A549 (cell line): ENCODE data around the gene YBEY. TPM values are rescaled to one million over a fixed set of nuclear protein-coding genes. Genes with fewer than 3 reads are reported as not detected.

Experiments used
- ATAC-seq, 2 experiments: fragments of 200-7000 bp in 1 of 2; fragments of >200 bp in 1 of 2; cut with Nextera tagmentation in 1 of 2; cut with Tn5 transposase in 1 of 2; 3 replicates each; pipeline versions ENCODE4 v1.8.0 to v1.9.1; 2018 to 2020; ENCODE audit warnings: mild to moderate bottlenecking in 1 of 2, moderate library complexity in 1 of 2
- CTCF ChIA-PET: fragments of 300-600 bp; sonication (Branson Sonifier 250); formaldehyde crosslinking; extraction: SDS; loops from one replicate; lab custom pipeline; 2021; ENCODE audit warnings: antibody characterized with exemption, inconsistent platforms; lab: Yijun Ruan, JAX
- POLR2A ChIA-PET: fragments of 350-600 bp; formaldehyde crosslinking; extraction: SDS; loops from one replicate; lab custom pipeline; 2021; ENCODE audit warnings: antibody characterized with exemption, inconsistent platforms; lab: Yijun Ruan, JAX
- DNase-seq, 2 experiments: peaks; one replicate each; pipeline versions ENCODE4 v3.0.0 to v3.0.0-alpha.2; 2011 to 2016; ENCODE audit warnings: low read depth in 1 of 2, low spot score in 1 of 2
- FAIRE-seq: peaks from 2 replicates; lab custom pipeline; 2011; peaks lifted over from hg19 to GRCh38; lab: Jason Lieb, UNC
- H3K27ac ChIP-seq, 2 experiments: fragments of >200 bp; sonication (Bioruptor Twin); formaldehyde crosslinking; 3 replicates each; pipeline ENCODE4 v1.5.1; 2016 to 2017
- H3K4me1 ChIP-seq: fragments of >200 bp; sonication (Bioruptor Twin); formaldehyde crosslinking; 3 replicates; pipeline ENCODE4 v1.6.1; 2016
- H3K4me2 ChIP-seq: fragments of >200 bp; sonication (Bioruptor Twin); formaldehyde crosslinking; 3 replicates; pipeline ENCODE4 v1.6.1; 2016
- H3K4me3 ChIP-seq: fragments of >200 bp; sonication (Bioruptor Twin); formaldehyde crosslinking; 3 replicates; pipeline ENCODE4 v1.5.1; 2016
- H3K9me3 ChIP-seq: fragments of >200 bp; sonication (Bioruptor Twin); formaldehyde crosslinking; 3 replicates; pipeline ENCODE4 v1.6.1; 2016
- BHLHE40 ChIP-seq: IDR thresholded peaks from 2 replicates; pipeline ENCODE4 v1.6.1; 2012; ENCODE audit warnings: low read depth, low read length, inconsistent platforms
- CBX2 ChIP-seq: fragments of 200-600 bp; sonication (generic); IDR thresholded peaks from 2 replicates; pipeline ENCODE4 v1.6.1; 2016; ENCODE audit warnings: low read depth, mild to moderate bottlenecking, borderline replicate concordance
- CHD2 ChIP-seq: fragments of 150-350 bp; IDR thresholded peaks from 2 replicates; pipeline ENCODE4 v1.6.1; 2014; ENCODE audit warnings: low read length; ENCODE audit not compliant: partially characterized antibody
- EHF ChIP-seq: fragments of 250-450 bp; sonication (Bioruptor Pico); IDR thresholded peaks from 2 replicates; pipeline ENCODE4 v1.5.0; 2020; ENCODE audit warnings: mild to moderate bottlenecking
- ESRRA ChIP-seq: fragments of 150-350 bp; IDR thresholded peaks from 2 replicates; pipeline ENCODE4 v1.6.1; 2014; ENCODE audit warnings: mild to moderate bottlenecking, low read length, borderline replicate concordance
- HEYL ChIP-seq: fragments of 250-450 bp; sonication (Bioruptor Pico); IDR thresholded peaks from 2 replicates; pipeline ENCODE4 v1.8.0; 2021; ENCODE audit warnings: mild to moderate bottlenecking, moderate library complexity
- KDM1A ChIP-seq: fragments of 200-600 bp; sonication (generic); IDR thresholded peaks from 2 replicates; pipeline ENCODE4 v1.6.1; 2016; ENCODE audit warnings: low read depth, mild to moderate bottlenecking
- KDM5A ChIP-seq: fragments of 200-600 bp; sonication (generic); IDR thresholded peaks from 2 replicates; pipeline ENCODE4 v1.6.1; 2016; ENCODE audit warnings: antibody characterized with exemption, mild to moderate bottlenecking
- MAFK ChIP-seq: fragments of 450-650 bp; IDR thresholded peaks from 2 replicates; pipeline ENCODE4 v1.6.1; 2014; ENCODE audit not compliant: partially characterized antibody
- NPAS2 ChIP-seq: fragments of 250-450 bp; sonication (Bioruptor Pico); IDR thresholded peaks from 2 replicates; pipeline ENCODE4 v1.8.0; 2022; ENCODE audit warnings: mild to moderate bottlenecking, moderate library complexity, borderline replicate concordance
- PHF8 ChIP-seq: fragments of 200-600 bp; sonication (generic); IDR thresholded peaks from 2 replicates; pipeline ENCODE4 v1.6.1; 2016; ENCODE audit warnings: low read depth, mild to moderate bottlenecking, antibody characterized with exemption, moderate library complexity, borderline replicate concordance
- RARB ChIP-seq: fragments of 250-450 bp; sonication (Bioruptor Pico); IDR thresholded peaks from 2 replicates; pipeline ENCODE4 v1.8.0; 2021; ENCODE audit warnings: mild to moderate bottlenecking, moderate library complexity
- RFX5 ChIP-seq: fragments of 450-650 bp; IDR thresholded peaks from 2 replicates; pipeline ENCODE4 v1.7.1; 2014; ENCODE audit warnings: antibody characterized with exemption, mild to moderate bottlenecking, moderate library complexity
- RNF2 ChIP-seq: fragments of 200-600 bp; sonication (generic); IDR thresholded peaks from 2 replicates; pipeline ENCODE4 v1.6.1; 2016; ENCODE audit warnings: low read depth, mild to moderate bottlenecking, antibody characterized with exemption, moderate library complexity, borderline replicate concordance
- ZC3H11A ChIP-seq: fragments of 450-650 bp; IDR thresholded peaks from 2 replicates; pipeline ENCODE4 v1.6.1; 2014; ENCODE audit warnings: antibody characterized with exemption, mild to moderate bottlenecking
- ZNF302 ChIP-seq: fragments of 250-450 bp; sonication (Bioruptor Pico); IDR thresholded peaks from 2 replicates; pipeline ENCODE4 v1.9.0; 2021; ENCODE audit warnings: inconsistent platforms, mild to moderate bottlenecking, moderate library complexity
- ZSCAN20 ChIP-seq: fragments of 250-450 bp; sonication (Bioruptor Pico); IDR thresholded peaks from 2 replicates; pipeline ENCODE4 v1.8.0; 2022; ENCODE audit warnings: mild to moderate bottlenecking, moderate library complexity
- WGBS: methylation state at CpG from one replicate; pipeline ENCODE4 v1.1.6; 2017; ENCODE audit errors: missing lambda C conversion rate; 5-methylcytosine and 5-hydroxymethylcytosine counted together
- polyA plus RNA-seq, 4 experiments: library from polyadenylated mRNA; depleted of rRNA in 3 of 4; stranded (reverse); fragments of >200 nt; fragmentation: RNase III in 1 of 4; extraction: RNeasy Plus Mini Kit Qiagen cat#74134 plus additional on column Dnase treatment in 1 of 4; gene quantifications; 2 replicates in 3 of 4; 3 replicates in 1 of 4; pipeline ENCODE4 v1.2.3, GENCODE V29; 2011 to 2017
- TF ChIP-seq, protein P1 (sequence below): IDR thresholded peaks from 2 replicates; pipeline ENCODE4 v1.6.1; 2012
- TF ChIP-seq, protein P2 (sequence below): fragments of >200 bp; sonication (Bioruptor Twin); formaldehyde crosslinking; IDR thresholded peaks from 3 replicates; pipeline ENCODE4 v1.6.1; 2016
- TF ChIP-seq, protein P3 (sequence below): fragments of 450-650 bp; IDR thresholded peaks from 2 replicates; pipeline ENCODE4 v1.6.1; 2014; ENCODE audit warnings: antibody characterized with exemption
- TF ChIP-seq, protein P4 (sequence below): fragments of >200 bp; sonication (Bioruptor Twin); formaldehyde crosslinking; IDR thresholded peaks from 2 replicates; pipeline ENCODE4 v1.6.1; 2016
- TF ChIP-seq, protein P5 (sequence below): fragments of 250-450 bp; sonication (Bioruptor Pico); IDR thresholded peaks from 2 replicates; pipeline ENCODE4 v1.5.0; 2020; ENCODE audit warnings: low read depth, mild to moderate bottlenecking, moderate library complexity
- TF ChIP-seq, protein P6 (sequence below): fragments of 250-450 bp; sonication (Bioruptor Pico); IDR thresholded peaks from 2 replicates; pipeline ENCODE4 v1.5.0; 2021; ENCODE audit warnings: mild to moderate bottlenecking, moderate library complexity, borderline replicate concordance

Gene YBEY
- polyA plus RNA-seq, 2 of the 4 experiments (the other 2 are of a cell fraction), result 31.8 to 45.4 TPM

DNA sequence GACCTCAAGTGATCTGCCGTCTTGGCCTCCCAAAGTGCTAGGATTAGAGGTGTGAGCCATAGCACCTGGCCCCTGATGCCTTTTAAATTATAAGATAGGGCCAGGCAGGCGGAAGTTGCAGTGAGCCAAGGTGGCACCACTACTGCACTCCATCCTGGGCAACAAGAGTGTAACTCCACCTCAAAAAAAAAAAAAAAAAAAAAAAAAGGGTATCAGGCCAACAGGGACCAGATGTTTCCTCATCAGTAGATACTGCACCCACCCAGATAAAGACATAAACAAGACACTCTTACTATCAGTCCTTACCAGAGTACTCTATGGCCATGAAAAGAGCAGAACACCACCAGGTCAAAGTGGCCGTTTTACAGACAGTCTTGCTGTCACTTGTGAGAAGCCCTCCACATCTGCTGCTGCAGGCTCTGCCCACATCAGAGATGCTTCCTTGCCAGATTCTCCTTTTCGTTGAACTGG, 34.2 kb downstream of the YBEY start:
- no peak overlapping the region for H3K4me2 ChIP-seq

DNA sequence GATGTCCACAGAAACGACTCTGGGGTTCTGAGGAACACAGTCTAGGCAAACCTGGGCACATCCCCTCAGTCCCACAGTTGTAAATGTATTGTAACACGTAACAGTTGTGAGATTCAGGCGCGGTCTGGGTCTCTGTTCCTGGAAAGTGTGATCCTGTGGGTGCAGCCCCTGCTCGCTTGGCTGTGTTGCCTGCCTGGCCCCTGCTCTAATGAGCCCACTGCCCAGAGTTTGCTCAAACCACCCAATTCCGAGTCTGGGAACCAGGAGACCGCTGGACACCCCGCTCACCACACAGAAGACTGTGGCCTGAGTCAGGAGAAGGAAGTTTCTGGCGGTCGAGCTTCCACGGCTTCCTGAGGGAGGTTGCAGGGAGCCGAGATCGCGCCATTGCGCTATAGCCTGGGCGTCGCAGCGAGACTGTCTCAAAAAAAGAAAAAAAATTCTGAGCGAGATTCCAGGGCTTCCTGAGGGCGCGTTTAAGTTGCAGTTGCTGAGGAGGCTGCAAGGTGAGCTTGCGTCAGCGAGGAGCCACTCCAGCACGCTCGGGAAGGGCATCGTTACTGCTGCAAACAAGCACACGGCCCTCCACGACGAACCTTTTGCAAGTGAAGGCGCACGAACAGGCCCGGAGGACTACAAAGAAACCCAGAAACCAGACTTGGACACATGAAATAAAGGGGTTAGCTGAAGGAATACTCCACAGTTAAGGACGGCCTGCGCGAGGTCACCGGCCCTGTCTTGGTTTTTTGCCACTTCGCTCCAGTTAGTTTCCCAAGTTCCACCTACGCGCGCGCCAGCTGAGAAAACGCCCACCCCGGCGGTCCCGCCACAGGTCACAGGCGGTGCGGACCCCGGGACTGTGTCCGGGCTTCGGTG, 36.4 kb downstream of the YBEY start:
- Histone ChIP-seq H3K4me1 (peaks cover 21% of the 10 kb centered on the region), H3K4me2 (peak overlapping the region; percentile 73), H3K27ac (peak overlapping the region; percentile 71 to 83), H3K9me3 (no peaks in the 10 kb centered on the region), H3K4me3 (peak overlapping the region; percentile 84)
- 8% methylated on average over 34 of the region's 50 CpGs for WGBS
- peak in 1 of 2 experiments; percentile 12 for DNase-seq
- no peak for ATAC-seq
- CTCF ChIA-PET, result no interaction called here
- no peak for FAIRE-seq
- TF ChIP-seq KDM1A, result no peak
- TF ChIP-seq, protein P1, sequence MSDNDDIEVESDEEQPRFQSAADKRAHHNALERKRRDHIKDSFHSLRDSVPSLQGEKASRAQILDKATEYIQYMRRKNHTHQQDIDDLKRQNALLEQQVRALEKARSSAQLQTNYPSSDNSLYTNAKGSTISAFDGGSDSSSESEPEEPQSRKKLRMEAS, result no peak; the same call in 1 of the 2 replicates
- TF ChIP-seq KDM5A, result no peak
- no peak for TF ChIP-seq ZSCAN20 (CRISPR knock-in tag)
- no peak for TF ChIP-seq EHF
- no peak for TF ChIP-seq RARB
- TF ChIP-seq, protein P2, sequence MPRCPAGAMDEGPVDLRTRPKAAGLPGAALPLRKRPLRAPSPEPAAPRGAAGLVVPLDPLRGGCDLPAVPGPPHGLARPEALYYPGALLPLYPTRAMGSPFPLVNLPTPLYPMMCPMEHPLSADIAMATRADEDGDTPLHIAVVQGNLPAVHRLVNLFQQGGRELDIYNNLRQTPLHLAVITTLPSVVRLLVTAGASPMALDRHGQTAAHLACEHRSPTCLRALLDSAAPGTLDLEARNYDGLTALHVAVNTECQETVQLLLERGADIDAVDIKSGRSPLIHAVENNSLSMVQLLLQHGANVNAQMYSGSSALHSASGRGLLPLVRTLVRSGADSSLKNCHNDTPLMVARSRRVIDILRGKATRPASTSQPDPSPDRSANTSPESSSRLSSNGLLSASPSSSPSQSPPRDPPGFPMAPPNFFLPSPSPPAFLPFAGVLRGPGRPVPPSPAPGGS, result no peak
- TF ChIP-seq PHF8, result no peak
- no peak for TF ChIP-seq HEYL (CRISPR knock-in tag)
- no peak for TF ChIP-seq BHLHE40
- no peak for TF ChIP-seq RFX5
- TF ChIP-seq NPAS2 (CRISPR knock-in tag), result no peak
- TF ChIP-seq ZNF302 (CRISPR knock-in tag), result no peak
- TF ChIP-seq, protein P3, sequence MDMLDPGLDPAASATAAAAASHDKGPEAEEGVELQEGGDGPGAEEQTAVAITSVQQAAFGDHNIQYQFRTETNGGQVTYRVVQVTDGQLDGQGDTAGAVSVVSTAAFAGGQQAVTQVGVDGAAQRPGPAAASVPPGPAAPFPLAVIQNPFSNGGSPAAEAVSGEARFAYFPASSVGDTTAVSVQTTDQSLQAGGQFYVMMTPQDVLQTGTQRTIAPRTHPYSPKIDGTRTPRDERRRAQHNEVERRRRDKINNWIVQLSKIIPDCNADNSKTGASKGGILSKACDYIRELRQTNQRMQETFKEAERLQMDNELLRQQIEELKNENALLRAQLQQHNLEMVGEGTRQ, result no peak
- no peak for TF ChIP-seq CBX2
- POLR2A ChIA-PET, result no interaction called here

More for the DNA sequence above, 34.2 kb downstream of the YBEY start:
- TF ChIP-seq CHD2 (no peak), RARB (no peak), ESRRA (no peak), ZNF302 (CRISPR knock-in tag) (no peak), MAFK (no peak), RNF2 (no peak), ZC3H11A (no peak)
- TF ChIP-seq, protein P1, result no peak
- TF ChIP-seq, protein P4, sequence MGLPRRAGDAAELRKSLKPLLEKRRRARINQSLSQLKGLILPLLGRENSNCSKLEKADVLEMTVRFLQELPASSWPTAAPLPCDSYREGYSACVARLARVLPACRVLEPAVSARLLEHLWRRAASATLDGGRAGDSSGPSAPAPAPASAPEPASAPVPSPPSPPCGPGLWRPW, result no peak
- TF ChIP-seq, protein P5, sequence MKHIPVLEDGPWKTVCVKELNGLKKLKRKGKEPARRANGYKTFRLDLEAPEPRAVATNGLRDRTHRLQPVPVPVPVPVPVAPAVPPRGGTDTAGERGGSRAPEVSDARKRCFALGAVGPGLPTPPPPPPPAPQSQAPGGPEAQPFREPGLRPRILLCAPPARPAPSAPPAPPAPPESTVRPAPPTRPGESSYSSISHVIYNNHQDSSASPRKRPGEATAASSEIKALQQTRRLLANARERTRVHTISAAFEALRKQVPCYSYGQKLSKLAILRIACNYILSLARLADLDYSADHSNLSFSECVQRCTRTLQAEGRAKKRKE (CRISPR knock-in tag), result no peak
- TF ChIP-seq, protein P6, sequence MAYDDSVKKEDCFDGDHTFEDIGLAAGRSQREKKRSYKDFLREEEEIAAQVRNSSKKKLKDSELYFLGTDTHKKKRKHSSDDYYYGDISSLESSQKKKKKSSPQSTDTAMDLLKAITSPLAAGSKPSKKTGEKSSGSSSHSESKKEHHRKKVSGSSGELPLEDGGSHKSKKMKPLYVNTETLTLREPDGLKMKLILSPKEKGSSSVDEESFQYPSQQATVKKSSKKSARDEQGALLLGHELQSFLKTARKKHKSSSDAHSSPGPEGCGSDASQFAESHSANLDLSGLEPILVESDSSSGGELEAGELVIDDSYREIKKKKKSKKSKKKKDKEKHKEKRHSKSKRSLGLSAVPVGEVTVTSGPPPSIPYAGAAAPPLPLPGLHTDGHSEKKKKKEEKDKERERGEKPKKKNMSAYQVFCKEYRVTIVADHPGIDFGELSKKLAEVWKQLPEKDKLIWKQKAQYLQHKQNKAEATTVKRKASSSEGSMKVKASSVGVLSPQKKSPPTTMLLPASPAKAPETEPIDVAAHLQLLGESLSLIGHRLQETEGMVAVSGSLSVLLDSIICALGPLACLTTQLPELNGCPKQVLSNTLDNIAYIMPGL (CRISPR knock-in tag), result no peak
- Histone ChIP-seq H3K9me3 (no peaks in the 10 kb centered on the region), H3K4me1 (peaks cover 12% of the 10 kb centered on the region; the same call in 2 of the 3 replicates), H3K27ac (no peak overlapping the region), H3K4me3 (no peak overlapping the region)
- FAIRE-seq (no peak), DNase-seq (no peak), ATAC-seq (no peak)
- 89% methylated on average over 4 of the region's 4 CpGs for WGBS
- ChIA-PET CTCF (no interaction called here), POLR2A (no interaction called here)
